ENCODE data around the gene NUMB.

NUMB gene

GRCh38 chr14:73283608-73284379, 174.6 kb downstream of the NUMB start:
- TF ChIP-seq CTCF (IDR thresholded peaks at IDR 0.05; ENCODE audit: borderline replicate concordance, control extremely low read depth, extremely low read depth, insufficient read depth, missing control alignments), result no peak
- DNase-seq (ENCODE audit: low spot score), result no peak
- in situ Hi-C loops (cut with MboI; ENCODE audit: low sequenced_read_pairs, unreplicated experiment), result no loop called here

GRCh38 chr14:73280903-73281302, 177.4 kb downstream of the NUMB start:
- TF ChIP-seq CTCF (IDR thresholded peaks at IDR 0.05; ENCODE audit: borderline replicate concordance, control extremely low read depth, extremely low read depth, insufficient read depth, missing control alignments), result no peak
- in situ Hi-C loops (cut with MboI; ENCODE audit: low sequenced_read_pairs, unreplicated experiment), result no loop called here
- no peak for DNase-seq (ENCODE audit: low spot score)

- TF ChIP-seq CTCF (IDR thresholded peaks at IDR 0.05; ENCODE audit: borderline replicate concordance, control extremely low read depth, extremely low read depth, insufficient read depth, missing control alignments), result no peak
- DNase-seq (ENCODE audit: low spot score), result no peak
- in situ Hi-C loops (cut with MboI; ENCODE audit: low sequenced_read_pairs, unreplicated experiment), result no loop called here
Observed at GRCh38 chr14:73277376-73277775, 181.0 kb downstream of the NUMB start.

GRCh38 chr14:73276836-73277235, 181.5 kb downstream of the NUMB start:
- in situ Hi-C loops (cut with MboI; ENCODE audit: low sequenced_read_pairs, unreplicated experiment), result no loop called here
- TF ChIP-seq CTCF (IDR thresholded peaks at IDR 0.05; ENCODE audit: borderline replicate concordance, control extremely low read depth, extremely low read depth, insufficient read depth, missing control alignments), result no peak
- DNase-seq (ENCODE audit: low spot score), result no peak

GRCh38 chr14:73273799-73274198, 184.5 kb downstream of the NUMB start:
- DNase-seq (ENCODE audit: low spot score), result no peak
- TF ChIP-seq CTCF (IDR thresholded peaks at IDR 0.05; ENCODE audit: borderline replicate concordance, control extremely low read depth, extremely low read depth, insufficient read depth, missing control alignments), result no peak
- in situ Hi-C loops (cut with MboI; ENCODE audit: low sequenced_read_pairs, unreplicated experiment), result no loop called here

- in situ Hi-C loops (cut with MboI; ENCODE audit: low sequenced_read_pairs, unreplicated experiment), result no loop called here
- DNase-seq (ENCODE audit: low spot score), result no peak
- no peak for TF ChIP-seq CTCF (IDR thresholded peaks at IDR 0.05; ENCODE audit: borderline replicate concordance, control extremely low read depth, extremely low read depth, insufficient read depth, missing control alignments)
Observed at GRCh38 chr14:73272393-73272792, 186.0 kb downstream of the NUMB start.
